HS-27A (cell line): ENCODE measurements around the gene CALN1.
"Not testable (repeated sequence)": the region's sequence is repeated elsewhere in the genome, so short reads cannot be mapped to it uniquely, and the experiment has no call there.

Experiments
- DNase-seq: peaks from one replicate; pipeline ENCODE4 v3.0.0-alpha.2; 2012; ENCODE audit warnings: low read depth, missing footprints

Gene CALN1

GRCh38 chr7:71739520-71740173, 672.5 kb downstream of the CALN1 start:
- no peak for DNase-seq

- DNase-seq, result not testable (repeated sequence)
Observed at GRCh38 chr7:71737931-71738540, 674.1 kb downstream of the CALN1 start.

GRCh38 chr7:71735961-71736556, 676.1 kb downstream of the CALN1 start:
- peak; percentile 7 for DNase-seq

GRCh38 chr7:71733107-71733870, 678.8 kb downstream of the CALN1 start:
- peak; percentile 1 for DNase-seq

GRCh38 chr7:71731740-71732139, 680.4 kb downstream of the CALN1 start:
- no peak for DNase-seq
